CD8-positive, alpha-beta memory T cell (primary cell): ENCODE data around the gene CNNM3. TPM values are rescaled to one million over a fixed set of nuclear protein-coding genes. Genes with fewer than 3 reads are reported as not detected.
"Not testable (repeated sequence)": the region's sequence is repeated elsewhere in the genome, so short reads cannot be mapped to it uniquely, and the experiment has no call there.

ENCODE experiments used
- CTCF ChIA-PET: fragments of 350-600 bp; sonication (Branson Sonifier 250); formaldehyde crosslinking; loops from one replicate; lab custom pipeline; 2021; ENCODE audit warnings: antibody characterized with exemption; lab: Charles Lee
- POLR2A ChIA-PET: fragments of 350-600 bp; sonication (Branson Sonifier 250); formaldehyde crosslinking; loops from one replicate; lab custom pipeline; 2021; ENCODE audit warnings: antibody characterized with exemption; lab: Charles Lee
- DNase-seq, 5 donors: peaks; one replicate each; pipeline versions ENCODE4 v3.0.0 to v3.0.0-alpha.2; 2020 to 2022; ENCODE audit warnings: mixed read lengths in 1 of 5
- H3K27ac ChIP-seq: one replicate; pipeline ENCODE4 v1.7.0; 2013; ENCODE audit warnings: low read depth, mild to moderate bottlenecking, low read length, moderate library complexity
- H3K27me3 ChIP-seq: 2 replicates; pipeline ENCODE4 v1.7.0; 2013; ENCODE audit warnings: low read length, mild to moderate bottlenecking; ENCODE audit not compliant: insufficient read depth, poor library complexity, severe bottlenecking
- H3K36me3 ChIP-seq: 2 replicates; pipeline ENCODE4 v1.7.0; 2013; ENCODE audit warnings: mild to moderate bottlenecking, low read length, moderate library complexity; ENCODE audit not compliant: insufficient read depth
- H3K4me1 ChIP-seq: 2 replicates; pipeline ENCODE4 v1.7.0; 2013; ENCODE audit warnings: mild to moderate bottlenecking, low read length, moderate library complexity; ENCODE audit not compliant: insufficient read depth
- H3K4me3 ChIP-seq: 2 replicates; pipeline ENCODE4 v1.7.0; 2013; ENCODE audit warnings: mild to moderate bottlenecking, low read length
- H3K9me3 ChIP-seq: 2 replicates; pipeline ENCODE4 v1.7.0; 2013; ENCODE audit warnings: mild to moderate bottlenecking, low read length
- H3K27ac Mint-ChIP-seq, 8 donors: one replicate each; pipeline ENCODE4 v1.8.0; 2020 to 2021; ENCODE audit warnings: mixed read lengths in 8 of 8, mild to moderate bottlenecking in 6 of 8, inconsistent platforms in 3 of 8, moderate library complexity in 3 of 8
- H3K27me3 Mint-ChIP-seq, 2 donors: one replicate each; pipeline ENCODE4 v1.8.0; 2020 to 2021; ENCODE audit warnings: mixed read lengths in 2 of 2, mild to moderate bottlenecking in 1 of 2, moderate library complexity in 1 of 2
- H3K36me3 Mint-ChIP-seq, 3 donors: one replicate each; pipeline ENCODE4 v1.8.0; 2020 to 2021; ENCODE audit warnings: mixed read lengths in 3 of 3, inconsistent platforms in 1 of 3, mild to moderate bottlenecking in 1 of 3
- H3K4me1 Mint-ChIP-seq, 3 donors: one replicate each; pipeline ENCODE4 v1.8.0; 2020 to 2021; ENCODE audit warnings: mixed read lengths in 3 of 3, inconsistent platforms in 1 of 3, mild to moderate bottlenecking in 1 of 3
- H3K4me3 Mint-ChIP-seq, 7 donors: one replicate each; pipeline ENCODE4 v1.8.0; 2020 to 2021; ENCODE audit warnings: mixed read lengths in 7 of 7, mild to moderate bottlenecking in 6 of 7, moderate library complexity in 4 of 7, inconsistent platforms in 2 of 7
- H3K9me3 Mint-ChIP-seq, 5 donors: one replicate each; pipeline ENCODE4 v1.8.0; 2020 to 2022; ENCODE audit warnings: mixed read lengths in 5 of 5, mild to moderate bottlenecking in 3 of 5, moderate library complexity in 2 of 5, inconsistent platforms in 1 of 5
- polyA plus RNA-seq: library from polyadenylated mRNA; unstranded; fragments of 300-500 nt; fragmentation: Illumina TruSeq; gene quantifications from one replicate; pipeline ENCODE4 v1.2.3, GENCODE V29; 2021
- total RNA-seq, 2 experiments: library from RNA; stranded (reverse); gene quantifications; one replicate each; pipeline ENCODE4 v1.2.3, GENCODE V29; 2021

CNNM3 gene
- total and polyA plus RNA-seq, 3 experiments from 2014 or later, result 13.0 to 36.6 (median 32.6) TPM

GRCh38 chr2:96800061-96801004 is 15.7 kb upstream of the CNNM3 start:
- Histone ChIP-seq H3K27me3 (no peaks in the 10 kb centered on the region), H3K9me3 (no peaks in the 10 kb centered on the region), H3K36me3 (no peaks in the 10 kb centered on the region), H3K4me1 (peaks cover 24% of the 10 kb centered on the region), H3K4me3 (no peak overlapping the region), H3K27ac (no peak overlapping the region)
- peak overlapping the region in 1 of 8 donors; percentile 43 for H3K27ac Mint-ChIP-seq
- H3K9me3 Mint-ChIP-seq, result no peaks in the 10 kb centered on the region
- H3K36me3 Mint-ChIP-seq, result peaks cover 4 to 28% (median 7%) of the 10 kb centered on the region in 3 donors
- no peak overlapping the region for H3K4me3 Mint-ChIP-seq
- H3K27me3 Mint-ChIP-seq, result no peaks in the 10 kb centered on the region
- peaks cover 0 to 8% (median 5%) of the 10 kb centered on the region in 3 donors for H3K4me1 Mint-ChIP-seq
- peak in 1 of 5 donors; percentile 11 for DNase-seq
- ChIA-PET CTCF (interaction anchor here (0.7 to 3.5 kb wide), 21 partner anchors 9 to 262 kb away, joined by 3 to 21 read pairs (median 4); partner anchors contain the start of genes ANKRD39 and CNNM4), POLR2A (interaction anchor here (0.6 to 1.1 kb wide), 3 partner anchors 16 to 163 kb away, joined by 3 to 4 read pairs (median 4); partner anchors contain the start of gene CNNM3)

GRCh38 chr2:96801005-96801785 is 14.9 kb upstream of the CNNM3 start:
- Histone ChIP-seq H3K9me3 (no peaks in the 10 kb centered on the region), H3K27me3 (no peaks in the 10 kb centered on the region), H3K4me1 (peaks cover 27% of the 10 kb centered on the region), H3K4me3 (no peak overlapping the region), H3K27ac (no peak overlapping the region), H3K36me3 (no peaks in the 10 kb centered on the region)
- Mint-ChIP-seq H3K4me3 (no peak overlapping the region), H3K27ac (no peak overlapping the region), H3K36me3 (peaks cover 4 to 28% (median 7%) of the 10 kb centered on the region in 3 donors), H3K4me1 (peaks cover 3 to 10% (median 7%) of the 10 kb centered on the region in 3 donors), H3K27me3 (no peaks in the 10 kb centered on the region), H3K9me3 (no peaks in the 10 kb centered on the region)
- DNase-seq, result peak; percentile 54 to 79 (median 59)
- ChIA-PET CTCF (interaction anchor here (0.7 to 3.5 kb wide), 20 partner anchors 8 to 262 kb away, joined by 3 to 21 read pairs (median 4); partner anchors contain the start of genes ANKRD39 and CNNM4), POLR2A (interaction anchor here (1.1 kb wide), 2 partner anchors 15 to 164 kb away, joined by 4 read pairs; partner anchors contain the start of gene CNNM3)

- ChIA-PET CTCF (interaction anchor here (1.0 to 3.5 kb wide), 8 partner anchors 11 to 263 kb away, joined by 4 to 21 read pairs (median 4); partner anchors contain the start of genes ANKRD39 and CNNM4), POLR2A (interaction anchor here (1.1 kb wide), 1 partner anchor 14 kb away, joined by 4 read pairs; the partner anchor contains the start of gene CNNM3)
- Mint-ChIP-seq H3K4me3 (no peak overlapping the region), H3K27ac (no peak overlapping the region), H3K4me1 (peaks cover 11 to 18% (median 15%) of the 10 kb centered on the region in 3 donors), H3K9me3 (no peaks in the 10 kb centered on the region), H3K36me3 (peaks cover 4 to 23% (median 10%) of the 10 kb centered on the region in 3 donors), H3K27me3 (no peaks in the 10 kb centered on the region)
- Histone ChIP-seq H3K27ac (no peak overlapping the region), H3K9me3 (no peaks in the 10 kb centered on the region), H3K4me1 (peaks cover 35% of the 10 kb centered on the region), H3K27me3 (no peaks in the 10 kb centered on the region), H3K4me3 (no peak overlapping the region), H3K36me3 (no peaks in the 10 kb centered on the region)
- no peak for DNase-seq
Observed at GRCh38 chr2:96801786-96802595, 14.1 kb upstream of the CNNM3 start.

- CTCF ChIA-PET, result interaction anchor here (0.7 to 2.8 kb wide), 5 partner anchors 11 to 199 kb away, joined by 3 to 11 read pairs (median 4); partner anchors contain the start of gene ANKRD39
- Histone ChIP-seq H3K4me3 (no peak overlapping the region), H3K9me3 (no peaks in the 10 kb centered on the region), H3K36me3 (no peaks in the 10 kb centered on the region), H3K4me1 (peaks cover 42% of the 10 kb centered on the region), H3K27ac (no peak overlapping the region), H3K27me3 (no peaks in the 10 kb centered on the region)
- no peak for DNase-seq
- H3K4me1 Mint-ChIP-seq, result peaks cover 18 to 26% (median 19%) of the 10 kb centered on the region in 3 donors
- H3K9me3 Mint-ChIP-seq, result no peaks in the 10 kb centered on the region
- no peak overlapping the region for H3K4me3 Mint-ChIP-seq
- peaks cover 4 to 20% (median 10%) of the 10 kb centered on the region in 3 donors for H3K36me3 Mint-ChIP-seq
- H3K27ac Mint-ChIP-seq, result peak overlapping the region in 1 of 8 donors; percentile 82
- H3K27me3 Mint-ChIP-seq, result no peaks in the 10 kb centered on the region
- POLR2A ChIA-PET, result no interaction called here
Observed at GRCh38 chr2:96802721-96803120, 13.3 kb upstream of the CNNM3 start.

GRCh38 chr2:96804986-96805385 is 11.1 kb upstream of the CNNM3 start:
- H3K27ac ChIP-seq, result no peak overlapping the region
- POLR2A ChIA-PET, result interaction anchor here (4.7 kb wide), 1 partner anchor 11 kb away, joined by 40 read pairs; the partner anchor contains the start of gene CNNM3

DNA sequence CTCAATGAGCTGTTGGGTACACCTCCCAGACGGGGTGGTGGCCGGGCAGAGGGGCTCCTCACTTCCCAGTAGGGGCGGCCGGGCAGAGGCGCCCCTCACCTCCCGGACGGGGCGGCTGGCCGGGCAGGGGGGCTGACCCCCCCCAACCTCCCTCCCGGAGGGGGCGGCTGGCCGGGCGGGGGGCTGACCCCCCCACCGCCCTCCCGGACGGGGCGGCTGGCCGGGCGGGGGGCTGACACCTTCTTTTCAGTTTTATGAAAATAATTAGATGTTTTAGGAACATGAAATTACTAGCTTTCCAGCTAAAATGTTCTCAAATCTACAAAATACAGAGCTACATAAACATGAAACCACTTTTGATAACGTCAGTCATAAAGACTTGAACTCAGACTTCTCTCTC is 10.1 kb upstream of the CNNM3 start:
- peak overlapping the region in 6 of 7 donors; percentile 70 to 92 (median 85) for H3K4me3 Mint-ChIP-seq
- DNase-seq, H3K9me3 Mint-ChIP-seq, H3K27me3 ChIP-seq, H3K27ac ChIP-seq, H3K36me3 ChIP-seq, H3K4me3 ChIP-seq, H3K9me3 ChIP-seq, H3K27me3 Mint-ChIP-seq: not testable (repeated sequence)
- H3K4me1 Mint-ChIP-seq, result peaks cover 24 to 39% (median 26%) of the 10 kb centered on the region in 3 donors
- ChIA-PET POLR2A (interaction anchor here (1.0 to 4.7 kb wide), 3 partner anchors 10 to 35 kb away, joined by 5 to 40 read pairs (median 5); partner anchors contain the start of gene CNNM3), CTCF (interaction anchor here (0.9 to 3.2 kb wide), 6 partner anchors 9 to 155 kb away, joined by 3 to 16 read pairs (median 6); partner anchors contain the start of genes ANKRD39, CNNM3 and CNNM4)
- peaks cover 42% of the 10 kb centered on the region for H3K4me1 ChIP-seq
- H3K27ac Mint-ChIP-seq, result peak overlapping the region; percentile 91 to 99 (median 98)
- peaks cover 0 to 14% (median 3%) of the 10 kb centered on the region in 3 donors for H3K36me3 Mint-ChIP-seq

More at GRCh38 chr2:96804986-96805385, 11.1 kb upstream of the CNNM3 start:
- Histone ChIP-seq H3K36me3 (no peaks in the 10 kb centered on the region), H3K27me3 (no peaks in the 10 kb centered on the region), H3K4me1 (peaks cover 48% of the 10 kb centered on the region), H3K9me3 (no peaks in the 10 kb centered on the region), H3K4me3 (no peak overlapping the region)
- Mint-ChIP-seq H3K9me3 (no peaks in the 10 kb centered on the region), H3K27me3 (no peaks in the 10 kb centered on the region), H3K4me3 (peak overlapping the region in 1 of 7 donors; percentile 32), H3K4me1 (peaks cover 24 to 39% (median 26%) of the 10 kb centered on the region in 3 donors), H3K36me3 (peaks cover 0 to 7% (median 3%) of the 10 kb centered on the region in 3 donors), H3K27ac (peak overlapping the region in 6 of 8 donors; percentile 27 to 86 (median 70))
- CTCF ChIA-PET, result interaction anchor here (3.2 kb wide), 1 partner anchor 10 kb away, joined by 16 read pairs; the partner anchor contains the start of gene CNNM3
- DNase-seq, result no peak
